Bronchial epithelial cell (primary cell): ENCODE data around the gene KLRF2. TPM values are rescaled to one million over a fixed set of nuclear protein-coding genes. Genes with fewer than 3 reads are reported as not detected.
A peak's percentile ranks its signal among the peaks of the same experiment; 100 is the strongest.

Experiments used
- DNase-seq: peaks from one replicate; pipeline ENCODE4 v3.0.0-alpha.2; 2010; ENCODE audit warnings: low read depth
- FAIRE-seq: peaks from 2 replicates; lab custom pipeline; 2011; peaks lifted over from hg19 to GRCh38; lab: Jason Lieb, UNC
- H3K27me3 ChIP-seq: 2 replicates; pipeline ENCODE4 v1.5.1; 2011; ENCODE audit warnings: low read length; ENCODE audit not compliant: control insufficient read depth, insufficient read depth
- H3K36me3 ChIP-seq: 2 replicates; pipeline ENCODE4 v1.5.1; 2011; ENCODE audit warnings: low read length; ENCODE audit not compliant: control insufficient read depth, insufficient read depth
- H3K4me3 ChIP-seq: 2 replicates; pipeline ENCODE4 v1.5.1; 2011; ENCODE audit warnings: mild to moderate bottlenecking, low read depth, low read length, control low read depth
- CTCF ChIP-seq: IDR thresholded peaks from 2 replicates; pipeline ENCODE4 v1.5.1; 2011; ENCODE audit warnings: mild to moderate bottlenecking, moderate library complexity, low read length, control low read depth, inconsistent platforms; ENCODE audit not compliant: insufficient read depth, severe bottlenecking
- total RNA-seq: library from RNA; depleted of rRNA; stranded (reverse); fragments of >200 nt; gene quantifications from 2 replicates; pipeline ENCODE4 v1.2.1, GENCODE V29; 2014

KLRF2 gene
- total RNA-seq, 1 donor from 2014 or later = not detected

GRCh38 chr12:9906873-9907272, 25.6 kb downstream of the KLRF2 start:
- no peak overlapping the region for H3K4me3 ChIP-seq
- H3K27me3 ChIP-seq = no peaks in the 10 kb centered on the region
- TF ChIP-seq CTCF = no peak
- FAIRE-seq = no peak
- no peaks in the 10 kb centered on the region for H3K36me3 ChIP-seq
- DNase-seq = peak; percentile 24

- Histone ChIP-seq H3K4me3 (no peak overlapping the region), H3K27me3 (no peaks in the 10 kb centered on the region), H3K36me3 (no peaks in the 10 kb centered on the region)
- FAIRE-seq = no peak
- no peak for DNase-seq
- TF ChIP-seq CTCF = no peak
Measured at GRCh38 chr12:9907769-9908168, 26.5 kb downstream of the KLRF2 start.

- Histone ChIP-seq H3K4me3 (no peak overlapping the region), H3K36me3 (no peaks in the 10 kb centered on the region), H3K27me3 (no peaks in the 10 kb centered on the region)
- DNase-seq = no peak
- TF ChIP-seq CTCF = no peak
- no peak for FAIRE-seq
Measured at GRCh38 chr12:9908350-9908749, 27.1 kb downstream of the KLRF2 start.

GRCh38 chr12:9909724-9910123, 28.4 kb downstream of the KLRF2 start:
- H3K4me3 ChIP-seq = no peak overlapping the region
- no peak for TF ChIP-seq CTCF
- H3K27me3 ChIP-seq = no peaks in the 10 kb centered on the region
- FAIRE-seq (no peak), DNase-seq (no peak)
- H3K36me3 ChIP-seq = no peaks in the 10 kb centered on the region

GRCh38 chr12:9910716-9911421, 29.6 kb downstream of the KLRF2 start:
- DNase-seq (peak; percentile 10), FAIRE-seq (peak; percentile 23)
- Histone ChIP-seq H3K4me3 (no peak overlapping the region), H3K27me3 (no peaks in the 10 kb centered on the region), H3K36me3 (no peaks in the 10 kb centered on the region)
- TF ChIP-seq CTCF = no peak

GRCh38 chr12:9911708-9912107, 30.4 kb downstream of the KLRF2 start:
- DNase-seq = no peak
- no peaks in the 10 kb centered on the region for H3K27me3 ChIP-seq
- TF ChIP-seq CTCF = no peak
- FAIRE-seq = no peak
- no peak overlapping the region for H3K4me3 ChIP-seq
- H3K36me3 ChIP-seq = no peaks in the 10 kb centered on the region
